HepG2 (cell line): ENCODE measurements around the gene BNC1.

ENCODE experiments used
- XRCC5 ChIP-seq: fragments of 200-400 bp; formaldehyde crosslinking; optimal IDR thresholded peaks from 2 replicates; pipeline ENCODE3; 2017; ENCODE audit warnings: mild to moderate bottlenecking, low read length
- ZNF3 ChIP-seq: IDR thresholded peaks from 2 replicates; pipeline ENCODE4 v1.7.0; 2017; ENCODE audit warnings: inconsistent platforms
- ZNF703 ChIP-seq: sonication (generic); formaldehyde crosslinking; IDR thresholded peaks from 2 replicates; pipeline ENCODE4 v1.5.1; 2020; ENCODE audit warnings: missing genetic modification reagents, mild to moderate bottlenecking, moderate library complexity, borderline replicate concordance
- TF ChIP-seq, protein P1 (sequence below): sonication (generic); formaldehyde crosslinking; IDR thresholded peaks from 2 replicates; pipeline ENCODE4 v1.4.0; 2020; ENCODE audit warnings: missing genetic modification reagents

GRCh38 chr15:83230242-83230641 is 54.2 kb downstream of the BNC1 start:
- TF ChIP-seq, protein P1, sequence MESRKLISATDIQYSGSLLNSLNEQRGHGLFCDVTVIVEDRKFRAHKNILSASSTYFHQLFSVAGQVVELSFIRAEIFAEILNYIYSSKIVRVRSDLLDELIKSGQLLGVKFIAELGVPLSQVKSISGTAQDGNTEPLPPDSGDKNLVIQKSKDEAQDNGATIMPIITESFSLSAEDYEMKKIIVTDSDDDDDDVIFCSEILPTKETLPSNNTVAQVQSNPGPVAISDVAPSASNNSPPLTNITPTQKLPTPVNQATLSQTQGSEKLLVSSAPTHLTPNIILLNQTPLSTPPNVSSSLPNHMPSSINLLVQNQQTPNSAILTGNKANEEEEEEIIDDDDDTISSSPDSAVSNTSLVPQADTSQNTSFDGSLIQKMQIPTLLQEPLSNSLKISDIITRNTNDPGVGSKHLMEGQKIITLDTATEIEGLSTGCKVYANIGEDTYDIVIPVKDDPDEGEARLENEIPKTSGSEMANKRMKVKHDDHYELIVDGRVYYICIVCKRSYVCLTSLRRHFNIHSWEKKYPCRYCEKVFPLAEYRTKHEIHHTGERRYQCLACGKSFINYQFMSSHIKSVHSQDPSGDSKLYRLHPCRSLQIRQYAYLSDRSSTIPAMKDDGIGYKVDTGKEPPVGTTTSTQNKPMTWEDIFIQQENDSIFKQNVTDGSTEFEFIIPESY (CRISPR knock-in tag): no peak
- no peak for TF ChIP-seq XRCC5
- TF ChIP-seq ZNF3 (CRISPR knock-in tag): no peak
- TF ChIP-seq ZNF703 (CRISPR knock-in tag): no peak
